Epithelial cell of esophagus (primary cell): Measurements from ENCODE around the gene IGF2BP2.

Experiments used
- DNase-seq: peaks from one replicate; pipeline ENCODE4 v3.0.0; 2010; ENCODE audit warnings: low read depth
- H3K4me3 ChIP-seq: 2 replicates; pipeline ENCODE4 v1.5.1; 2011; ENCODE audit warnings: mild to moderate bottlenecking, low read length, control low read depth
- CTCF ChIP-seq: IDR thresholded peaks from 2 replicates; pipeline ENCODE4 v1.5.1; 2011; ENCODE audit warnings: low read depth, mild to moderate bottlenecking, low read length, control low read depth, inconsistent platforms; ENCODE audit not compliant: insufficient read depth; ENCODE audit errors: missing control alignments

IGF2BP2 gene

GRCh38 chr3:185606196-185606595, 218.6 kb downstream of the IGF2BP2 start:
- no peak for DNase-seq
- TF ChIP-seq CTCF = no peak
- no peak overlapping the region for H3K4me3 ChIP-seq

GRCh38 chr3:185605566-185605965, 219.3 kb downstream of the IGF2BP2 start:
- no peak for TF ChIP-seq CTCF
- DNase-seq = no peak

GRCh38 chr3:185595526-185595925, 229.3 kb downstream of the IGF2BP2 start:
- H3K4me3 ChIP-seq = no peak overlapping the region
- DNase-seq = no peak
- no peak for TF ChIP-seq CTCF

More at GRCh38 chr3:185605566-185605965, 219.3 kb downstream of the IGF2BP2 start:
- H3K4me3 ChIP-seq = no peak overlapping the region

- no peak for TF ChIP-seq CTCF
- no peak for DNase-seq
- H3K4me3 ChIP-seq = no peak overlapping the region
Measured at GRCh38 chr3:185594073-185594472, 230.8 kb downstream of the IGF2BP2 start.
